Stomach (tissue), 9 donors: ENCODE measurements around the gene SLC27A2. TPM values are rescaled to one million over a fixed set of nuclear protein-coding genes. Genes with fewer than 3 reads are reported as not detected.

Source experiments
- DNase-seq, 2 donors: peaks; one replicate each; pipeline versions ENCODE4 v3.0.0 to v3.0.0-alpha.2; 2013 to 2019
- H3K27ac ChIP-seq, 5 donors: fragments of 200-600 bp in 4 of 5; sonication (generic) in 4 of 5; one replicate each; pipeline ENCODE4 v1.5.1; 2013 to 2019; ENCODE audit warnings: mild to moderate bottlenecking in 1 of 5, moderate library complexity in 1 of 5
- H3K27me3 ChIP-seq, 3 donors: fragments of 200-600 bp; sonication (generic); one replicate each; pipeline ENCODE4 v1.5.1; 2017 to 2019; ENCODE audit warnings: mixed run types in 1 of 3
- H3K36me3 ChIP-seq, 4 donors: fragments of 200-600 bp; sonication (generic); 1 replicate in 3 of 4; 2 replicates in 1 of 4; pipeline ENCODE4 v1.5.1; 2016 to 2019
- H3K4me1 ChIP-seq, 4 donors: fragments of 200-600 bp; sonication (generic); one replicate each; pipeline ENCODE4 v1.5.1; 2016 to 2019
- H3K4me3 ChIP-seq, 4 donors: fragments of 200-600 bp; sonication (generic) in 3 of 4; one replicate each; pipeline ENCODE4 v1.5.1; 2016 to 2019; ENCODE audit warnings: mild to moderate bottlenecking in 1 of 4
- H3K9me3 ChIP-seq, 4 donors: fragments of 200-600 bp; sonication (generic); one replicate each; pipeline ENCODE4 v1.5.1; 2016 to 2019
- CTCF ChIP-seq, 7 experiments: fragments of 450-650 bp in 4 of 7; fragments of 200-600 bp in 3 of 7; sonication (generic) in 3 of 7; IDR thresholded peaks; one replicate each; pipeline ENCODE4 v1.5.1; 2016 to 2019; ENCODE audit warnings: antibody characterized with exemption in 7 of 7, control low read depth in 2 of 7, mild to moderate bottlenecking in 1 of 7
- EP300 ChIP-seq: sonication (generic); formaldehyde crosslinking; IDR thresholded peaks from one replicate; pipeline ENCODE4 v1.6.1; 2017; ENCODE audit warnings: antibody characterized with exemption
- POLR2A ChIP-seq, 4 donors: fragments of 450-650 bp; IDR thresholded peaks; one replicate each; pipeline ENCODE4 v1.6.1; 2016; ENCODE audit warnings: antibody characterized with exemption in 4 of 4, control low read depth in 2 of 4, mild to moderate bottlenecking in 1 of 4, moderate library complexity in 1 of 4
- POLR2AphosphoS5 ChIP-seq, 3 donors: sonication (generic); formaldehyde crosslinking; IDR thresholded peaks; one replicate each; pipeline ENCODE4 v1.6.1; 2016; ENCODE audit warnings: antibody characterized with exemption in 3 of 3
- WGBS, 5 donors: extraction: QIAGEN DNeasy Blood & Tissue Kit in 3 of 5; methylation state at CpG; one replicate each; pipeline versions ENCODE4 v1.1.5 to v1.1.7; 2013 to 2018; 5-methylcytosine and 5-hydroxymethylcytosine counted together
- intact Hi-C: fragments of 100-400 bp; cut with DNase I; formaldehyde crosslinking; loops from one replicate; pipeline ENCODE4 v1.15.1; 2023; ENCODE audit warnings: low total_unique reads
- polyA plus RNA-seq, 3 donors: library from polyadenylated mRNA; stranded (reverse); fragments of 200-250 nt; gene quantifications; one replicate each; pipeline ENCODE4 v1.2.3, GENCODE V29; 2013
- total RNA-seq, 5 donors: library from RNA; depleted of rRNA; stranded (reverse); fragments of >200 nt; gene quantifications; one replicate each; pipeline versions ENCODE4 v1.1.0 to v1.2.3, GENCODE V29; 2014 to 2016
- donor health status: healthy with polysubstance abuse.
- donor health status: Bipolar disorder and iron deficiency.
- donor health status: healthy.

SLC27A2 gene
- total and polyA plus RNA-seq, 8 donors: 0.61 to 53.6 (median 2.3) TPM; not detected in 2

GRCh38 chr15:50262533-50262932 is 80.5 kb downstream of the SLC27A2 start:
- WGBS, 5 donors: 60 to 73% (median 66%) methylated on average over 4 of the region's 4 CpGs
- H3K36me3 ChIP-seq: no peaks in the 10 kb centered on the region
- intact Hi-C loops: no loop called here
- no peak overlapping the region for H3K4me3 ChIP-seq
- no peaks in the 10 kb centered on the region for H3K4me1 ChIP-seq
- TF ChIP-seq CTCF (IDR thresholded peaks at IDR 0.05): no peak
- H3K9me3 ChIP-seq: no peaks in the 10 kb centered on the region
- H3K27me3 ChIP-seq: peaks cover 0 to 7% (median 0%) of the 10 kb centered on the region in 3 donors
- H3K27ac ChIP-seq: no peak overlapping the region
- peak in 1 of 2 donors; percentile 27 for DNase-seq

- WGBS, 5 donors: 46 to 61% (median 58%) methylated on average over 9 of the region's 9 CpGs
- DNase-seq: no peak
- Histone ChIP-seq H3K27ac (no peak within 1 kb of the TSS), H3K4me3 (no peak within 1 kb of the TSS), H3K36me3 (no peaks in the 10 kb centered on the region), H3K9me3 (no peaks in the 10 kb centered on the region), H3K27me3 (peaks cover 0 to 7% (median 0%) of the 10 kb centered on the region in 3 donors), H3K4me1 (no peaks in the 10 kb centered on the region)
- TF ChIP-seq POLR2AphosphoS5 (IDR thresholded peaks at IDR 0.05) (no peak), CTCF (IDR thresholded peaks at IDR 0.05) (no peak), EP300 (no peak)
- intact Hi-C loops: no loop called here
Measured at GRCh38 chr15:50265620-50266019, 83.6 kb downstream of the SLC27A2 start, which contains the start of gene HDC. Gene HDC (minus strand): TSS chr15:50265726. CDS start chr15:50265623, 103 bp downstream.

- no peak overlapping the region for H3K27ac ChIP-seq
- H3K4me3 ChIP-seq: no peak overlapping the region
- H3K27me3 ChIP-seq: peaks cover 0 to 7% (median 0%) of the 10 kb centered on the region in 3 donors
- no peaks in the 10 kb centered on the region for H3K9me3 ChIP-seq
- H3K36me3 ChIP-seq: no peaks in the 10 kb centered on the region
- intact Hi-C loops: no loop called here
- H3K4me1 ChIP-seq: no peaks in the 10 kb centered on the region
- 74 to 85% (median 78%) methylated on average over 2 of the region's 2 CpGs for WGBS, 5 donors
- no peak for DNase-seq
- no peak for TF ChIP-seq EP300
Measured at GRCh38 chr15:50267577-50267976, 85.6 kb downstream of the SLC27A2 start.

GRCh38 chr15:50275091-50275490 is 93.1 kb downstream of the SLC27A2 start:
- H3K36me3 ChIP-seq: peaks cover 0 to 15% (median 7%) of the 10 kb centered on the region in 4 donors
- intact Hi-C loops: no loop called here
- no peaks in the 10 kb centered on the region for H3K9me3 ChIP-seq
- no peak overlapping the region for H3K4me3 ChIP-seq
- 39 to 50% (median 47%) methylated on average over 2 of the region's 2 CpGs for WGBS, 5 donors
- no peaks in the 10 kb centered on the region for H3K27me3 ChIP-seq
- DNase-seq: no peak
- no peaks in the 10 kb centered on the region for H3K4me1 ChIP-seq
- no peak for TF ChIP-seq POLR2AphosphoS5 (IDR thresholded peaks at IDR 0.05)
- no peak for TF ChIP-seq EP300
- no peak for TF ChIP-seq CTCF (IDR thresholded peaks at IDR 0.05)
- TF ChIP-seq POLR2A (IDR thresholded peaks at IDR 0.05): no peak
- H3K27ac ChIP-seq: no peak overlapping the region

DNA sequence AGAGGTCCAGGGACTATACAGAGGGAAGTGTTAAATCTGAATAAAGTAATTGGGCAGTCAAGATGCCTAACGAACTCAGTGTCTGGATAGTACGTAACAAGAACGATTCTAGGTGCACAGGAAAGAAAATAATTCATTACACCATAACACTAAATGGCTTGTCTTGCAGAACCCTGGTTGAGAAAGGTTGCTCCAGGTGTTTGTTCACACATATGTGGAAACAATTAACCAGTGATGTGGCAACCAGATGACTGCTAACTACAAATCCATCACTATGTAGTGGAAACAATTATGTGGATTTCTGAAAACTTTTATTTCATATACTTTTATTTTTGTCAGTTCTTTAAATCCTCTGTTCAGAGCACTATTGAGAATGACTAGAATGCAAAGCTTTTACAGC is 93.9 kb downstream of the SLC27A2 start:
- 84 to 90% (median 88%) methylated on average over 3 of the region's 3 CpGs for WGBS, 5 donors
- H3K27me3 ChIP-seq: no peaks in the 10 kb centered on the region

More for the DNA sequence above, 93.9 kb downstream of the SLC27A2 start:
- no peaks in the 10 kb centered on the region for H3K4me1 ChIP-seq
- H3K36me3 ChIP-seq: peaks cover 2 to 15% (median 12%) of the 10 kb centered on the region in 4 donors
- no peaks in the 10 kb centered on the region for H3K9me3 ChIP-seq
- DNase-seq: no peak
- H3K4me3 ChIP-seq: no peak overlapping the region
- no peak overlapping the region for H3K27ac ChIP-seq
- intact Hi-C loops: no loop called here
- TF ChIP-seq POLR2A (IDR thresholded peaks at IDR 0.05): no peak
- TF ChIP-seq POLR2AphosphoS5 (IDR thresholded peaks at IDR 0.05): no peak
